AG04450 (cell line): Measurements from ENCODE around the gene SLC44A1. TPM values are rescaled to one million over a fixed set of nuclear protein-coding genes. Genes with fewer than 3 reads are reported as not detected.
A peak's percentile ranks its signal among the peaks of the same experiment; 100 is the strongest.

ENCODE experiments used
- CTCF ChIA-PET: fragments of 300-600, 350-600 bp; formaldehyde crosslinking; extraction: SDS; loops from one replicate; lab custom pipeline; 2022; ENCODE audit warnings: antibody characterized with exemption, inconsistent platforms; lab: Charles Lee
- POLR2A ChIA-PET: fragments of 350-600 bp; formaldehyde crosslinking; extraction: SDS; loops from one replicate; lab custom pipeline; 2021; ENCODE audit warnings: antibody characterized with exemption, inconsistent platforms; lab: Yijun Ruan, JAX
- DNase-seq: peaks from one replicate; pipeline ENCODE4 v3.0.0-alpha.2; 2011; ENCODE audit warnings: low read depth, low spot score
- H3K27ac ChIP-seq: one replicate; pipeline ENCODE4 v1.5.1; 2012; ENCODE audit warnings: low read depth, low read length, control low read depth
- H3K27me3 ChIP-seq: one replicate; pipeline ENCODE4 v1.6.0; 2012; ENCODE audit warnings: low read length; ENCODE audit not compliant: control insufficient read depth, insufficient read depth
- H3K4me3 ChIP-seq: 2 replicates; pipeline ENCODE4 v1.5.1; 2011; ENCODE audit warnings: mild to moderate bottlenecking, low read depth, low read length, control low read depth
- H3K9me3 ChIP-seq: 2 replicates; pipeline ENCODE4 v1.5.1; 2012; ENCODE audit warnings: low read length; ENCODE audit not compliant: control insufficient read depth, insufficient read depth
- polyA plus RNA-seq: library from polyadenylated mRNA; depleted of rRNA; stranded (reverse); fragments of >200 nt; gene quantifications from 2 replicates; pipeline ENCODE4 v1.2.3, GENCODE V29; 2011
- TF ChIP-seq, protein P1 (sequence below): IDR thresholded peaks from 2 replicates; pipeline ENCODE4 v1.5.1; 2011; ENCODE audit warnings: low read depth, low read length, control low read depth, inconsistent platforms

Gene SLC44A1
- polyA plus RNA-seq, 1 experiment: 15.6 TPM

DNA sequence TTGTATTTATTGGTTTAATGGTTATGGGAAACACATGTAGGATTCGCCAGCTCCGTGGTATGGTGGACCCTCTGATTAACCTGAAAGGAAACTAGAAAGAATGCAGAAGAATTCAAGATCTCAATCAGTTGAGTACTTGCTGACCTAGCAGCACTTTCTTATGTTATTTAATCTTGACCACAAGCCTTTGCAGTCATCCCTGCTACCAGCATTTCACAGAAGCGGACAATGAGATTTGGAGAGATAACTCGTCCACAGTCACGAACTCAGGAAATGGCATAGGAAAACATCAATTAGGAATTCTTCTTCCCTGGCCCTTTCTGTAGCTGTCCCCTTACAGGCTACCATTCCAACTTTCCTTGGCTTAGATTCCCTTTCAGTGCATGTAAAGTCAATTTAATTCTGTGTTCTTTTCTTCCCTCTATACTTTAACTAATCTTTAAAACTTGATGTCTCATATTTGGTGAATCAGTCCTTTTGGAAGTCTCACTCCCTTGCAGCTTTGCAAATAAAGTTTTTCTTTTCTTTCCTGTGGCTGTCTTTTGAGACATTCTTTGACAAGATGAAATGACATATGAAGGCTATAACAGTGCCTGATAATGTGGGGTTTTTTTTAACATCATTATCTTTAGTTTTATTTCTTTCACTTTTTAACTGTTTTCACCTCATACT, 1.3 kb upstream of the SLC44A1 start:
- no peak overlapping the region for H3K4me3 ChIP-seq
- no peaks in the 10 kb centered on the region; the same call in 1 of the 2 replicates for H3K9me3 ChIP-seq
- H3K27ac ChIP-seq: no peak overlapping the region
- DNase-seq: no peak
- TF ChIP-seq, protein P1, sequence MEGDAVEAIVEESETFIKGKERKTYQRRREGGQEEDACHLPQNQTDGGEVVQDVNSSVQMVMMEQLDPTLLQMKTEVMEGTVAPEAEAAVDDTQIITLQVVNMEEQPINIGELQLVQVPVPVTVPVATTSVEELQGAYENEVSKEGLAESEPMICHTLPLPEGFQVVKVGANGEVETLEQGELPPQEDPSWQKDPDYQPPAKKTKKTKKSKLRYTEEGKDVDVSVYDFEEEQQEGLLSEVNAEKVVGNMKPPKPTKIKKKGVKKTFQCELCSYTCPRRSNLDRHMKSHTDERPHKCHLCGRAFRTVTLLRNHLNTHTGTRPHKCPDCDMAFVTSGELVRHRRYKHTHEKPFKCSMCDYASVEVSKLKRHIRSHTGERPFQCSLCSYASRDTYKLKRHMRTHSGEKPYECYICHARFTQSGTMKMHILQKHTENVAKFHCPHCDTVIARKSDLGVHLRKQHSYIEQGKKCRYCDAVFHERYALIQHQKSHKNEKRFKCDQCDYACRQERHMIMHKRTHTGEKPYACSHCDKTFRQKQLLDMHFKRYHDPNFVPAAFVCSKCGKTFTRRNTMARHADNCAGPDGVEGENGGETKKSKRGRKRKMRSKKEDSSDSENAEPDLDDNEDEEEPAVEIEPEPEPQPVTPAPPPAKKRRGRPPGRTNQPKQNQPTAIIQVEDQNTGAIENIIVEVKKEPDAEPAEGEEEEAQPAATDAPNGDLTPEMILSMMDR: no peak
- H3K27me3 ChIP-seq: peaks cover 2% of the 10 kb centered on the region
- POLR2A ChIA-PET: interaction anchor here (1.4 to 1.8 kb wide), 2 partner anchors 10 to 56 kb away, joined by 4 to 6 read pairs; no protein-coding TSS in a partner anchor
- CTCF ChIA-PET: no interaction called here

DNA sequence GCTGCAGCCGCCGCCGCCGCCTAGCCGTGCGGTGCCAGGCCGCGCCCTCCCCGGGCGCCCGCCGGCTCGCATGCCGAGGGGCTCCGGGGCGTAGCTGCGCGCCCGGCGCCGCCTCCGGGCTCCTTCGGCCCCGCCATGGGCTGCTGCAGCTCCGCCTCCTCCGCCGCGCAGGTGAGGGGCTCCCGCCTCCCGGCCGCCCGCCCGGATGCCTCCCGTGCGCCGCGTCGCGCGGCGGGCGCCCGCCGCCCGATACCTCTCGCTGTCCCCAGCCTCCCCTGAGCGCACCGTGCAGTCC, 230 bp downstream of the SLC44A1 start:
- CTCF ChIA-PET: interaction anchor here (1.0 to 1.2 kb wide), 2 partner anchors 54 to 381 kb away, joined by 3 to 4 read pairs; no protein-coding TSS in a partner anchor
- Histone ChIP-seq H3K27me3 (no peaks in the 10 kb centered on the region), H3K9me3 (no peaks in the 10 kb centered on the region; the same call in 1 of the 2 replicates), H3K27ac (no peak overlapping the region), H3K4me3 (peak overlapping the region; percentile 84)
- POLR2A ChIA-PET: interaction anchor here (0.6 to 1.8 kb wide), 10 partner anchors 9 to 376 kb away, joined by 3 to 7 read pairs (median 4); no protein-coding TSS in a partner anchor
- DNase-seq: no peak
- TF ChIP-seq, protein P1: no peak

DNA sequence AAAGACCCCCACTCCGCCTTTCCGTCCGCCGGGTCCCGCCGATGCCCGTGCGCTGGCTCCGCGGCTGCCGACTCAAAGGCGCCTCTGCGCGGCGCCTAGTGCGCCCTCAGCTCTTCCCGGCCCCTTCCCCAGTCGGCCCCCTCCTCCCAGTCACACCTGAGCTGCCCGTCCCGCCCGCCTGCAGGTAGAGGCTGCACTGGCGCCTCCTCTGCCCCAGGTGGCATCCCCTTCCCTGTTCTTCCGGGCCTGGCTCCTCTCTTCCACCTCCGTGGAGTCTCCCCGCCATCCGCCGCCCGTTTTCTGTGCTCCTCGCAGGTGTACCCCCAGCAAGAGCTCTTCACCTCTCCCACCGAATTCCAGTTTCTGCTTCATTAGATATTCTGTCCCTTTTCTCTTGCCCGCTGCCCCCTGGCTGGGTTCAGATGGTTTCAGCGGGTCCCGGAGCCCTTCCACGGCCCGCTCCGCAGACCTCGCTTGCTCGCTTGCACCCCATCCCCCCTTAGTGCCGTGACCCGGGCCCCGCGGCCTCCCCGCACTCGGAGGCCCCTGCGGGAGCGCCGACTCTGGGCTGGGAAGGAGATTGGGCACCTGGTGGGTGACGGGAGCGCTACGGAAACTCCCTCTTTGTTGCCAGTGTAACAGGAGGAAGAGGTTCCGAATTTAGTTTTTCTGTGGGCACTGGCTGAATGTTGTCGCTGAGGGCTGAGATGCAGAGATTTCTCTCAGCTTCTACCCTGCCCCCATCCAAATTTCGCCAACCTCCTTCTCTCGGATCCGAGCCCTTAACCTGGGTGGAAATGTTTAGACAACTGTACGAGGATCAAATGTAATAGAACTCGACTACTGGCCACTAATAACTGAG, 809 bp downstream of the SLC44A1 start:
- H3K4me3 ChIP-seq: peak overlapping the region; percentile 84
- POLR2A ChIA-PET: interaction anchor here (0.6 to 1.8 kb wide), 8 partner anchors 8 to 318 kb away, joined by 3 to 7 read pairs (median 3); no protein-coding TSS in a partner anchor
- DNase-seq: no peak

DNA sequence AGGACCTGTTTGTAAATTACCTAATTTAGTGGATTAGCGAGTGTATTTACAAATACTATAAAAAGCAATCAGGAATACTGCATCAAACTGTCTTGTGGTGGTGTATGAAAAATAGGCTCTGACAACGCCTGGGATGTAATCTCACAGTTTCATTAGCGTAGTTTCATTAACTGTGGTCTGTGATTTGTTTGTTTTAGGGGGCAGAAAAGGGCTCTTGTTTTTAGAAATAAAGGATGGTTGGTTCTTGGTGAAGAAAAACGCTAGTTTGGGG, 1.4 kb downstream of the SLC44A1 start:
- CTCF ChIA-PET: no interaction called here
- DNase-seq: no peak
- Histone ChIP-seq H3K27ac (no peak overlapping the region), H3K27me3 (no peaks in the 10 kb centered on the region), H3K4me3 (peak overlapping the region; percentile 84), H3K9me3 (no peaks in the 10 kb centered on the region; the same call in 1 of the 2 replicates)
- POLR2A ChIA-PET: interaction anchor here (1.1 kb wide), 1 partner anchor 318 kb away, joined by 3 read pairs; no protein-coding TSS in a partner anchor
- TF ChIP-seq, protein P1: no peak

More for the DNA sequence above, 809 bp downstream of the SLC44A1 start:
- CTCF ChIA-PET: interaction anchor here (1.0 to 1.2 kb wide), 2 partner anchors 54 to 382 kb away, joined by 3 to 4 read pairs; no protein-coding TSS in a partner anchor
- TF ChIP-seq, protein P1: no peak
- H3K9me3 ChIP-seq: no peaks in the 10 kb centered on the region; the same call in 1 of the 2 replicates
- H3K27ac ChIP-seq: peak overlapping the region; percentile 25
- no peaks in the 10 kb centered on the region for H3K27me3 ChIP-seq
